HG02571 (cell line): ENCODE results near the gene DEDD2.

ENCODE experiments used
- ATAC-seq: cut with Tn5 transposase; IDR thresholded peaks from one replicate; pipeline ENCODE4 v1.9.1; 2021; ENCODE audit warnings: mild to moderate bottlenecking, moderate library complexity; ENCODE audit not compliant: unreplicated experiment

Gene DEDD2

DNA sequence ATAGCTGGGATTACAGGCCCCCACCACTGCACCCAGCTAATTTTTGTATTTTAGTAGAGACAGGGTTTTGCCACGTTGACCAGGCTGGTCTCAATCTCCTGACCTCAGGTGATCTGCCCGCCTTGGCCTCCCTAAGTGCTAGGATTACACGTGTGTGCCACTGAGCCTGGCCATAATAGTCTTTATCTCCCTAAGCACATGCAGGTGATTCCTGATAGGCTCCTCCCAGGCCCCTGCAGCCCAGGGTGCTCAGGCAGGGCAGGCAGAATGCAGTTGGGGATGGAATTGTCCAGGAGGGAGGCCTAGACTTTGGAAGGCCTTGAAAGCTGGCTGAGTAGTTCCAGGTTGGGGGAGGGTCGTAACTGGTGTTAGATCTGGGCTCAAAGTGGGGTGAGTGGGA is 11.2 kb upstream of the DEDD2 start:
- no peak for ATAC-seq

DNA sequence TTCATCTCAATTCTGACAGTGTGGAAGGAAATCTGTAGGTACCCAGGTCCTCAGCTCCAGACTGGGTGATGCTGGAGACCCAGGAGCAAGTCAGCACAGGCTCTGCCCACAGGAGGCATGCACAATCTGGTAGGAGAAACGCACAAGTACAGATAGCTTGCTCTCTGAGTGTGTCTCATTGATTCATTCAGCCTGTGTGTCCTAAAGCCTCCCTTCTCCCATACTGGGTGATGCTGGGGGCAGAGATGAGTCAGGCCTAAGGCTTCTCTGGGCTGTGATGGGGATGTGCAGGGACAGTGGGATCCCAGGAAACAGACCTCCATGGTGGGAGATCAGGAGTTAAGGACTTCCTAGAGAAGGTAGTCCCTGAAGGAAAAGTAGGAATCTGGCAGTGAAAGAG is 9.4 kb upstream of the DEDD2 start:
- no peak for ATAC-seq

DNA sequence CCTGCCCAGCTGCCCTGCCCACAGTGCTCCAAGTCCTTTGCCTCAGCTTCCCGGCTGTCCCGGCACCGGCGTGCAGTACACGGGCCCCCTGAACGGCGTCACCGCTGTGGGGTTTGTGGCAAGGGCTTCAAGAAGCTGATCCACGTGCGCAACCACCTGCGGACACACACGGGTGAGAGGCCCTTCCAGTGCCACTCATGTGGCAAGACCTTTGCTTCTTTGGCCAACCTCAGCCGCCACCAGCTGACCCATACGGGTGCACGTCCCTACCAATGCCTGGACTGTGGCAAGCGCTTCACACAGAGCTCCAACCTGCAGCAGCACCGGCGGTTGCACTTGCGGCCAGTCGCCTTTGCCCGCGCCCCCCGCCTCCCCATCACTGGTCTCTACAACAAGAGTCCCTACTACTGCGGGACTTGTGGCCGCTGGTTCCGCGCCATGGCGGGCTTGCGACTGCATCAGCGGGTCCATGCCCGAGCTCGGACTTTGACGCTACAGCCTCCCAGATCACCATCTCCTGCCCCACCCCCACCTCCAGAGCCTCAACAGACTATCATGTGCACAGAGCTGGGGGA is 8.3 kb upstream of the DEDD2 start:
- ATAC-seq = no peak

DNA sequence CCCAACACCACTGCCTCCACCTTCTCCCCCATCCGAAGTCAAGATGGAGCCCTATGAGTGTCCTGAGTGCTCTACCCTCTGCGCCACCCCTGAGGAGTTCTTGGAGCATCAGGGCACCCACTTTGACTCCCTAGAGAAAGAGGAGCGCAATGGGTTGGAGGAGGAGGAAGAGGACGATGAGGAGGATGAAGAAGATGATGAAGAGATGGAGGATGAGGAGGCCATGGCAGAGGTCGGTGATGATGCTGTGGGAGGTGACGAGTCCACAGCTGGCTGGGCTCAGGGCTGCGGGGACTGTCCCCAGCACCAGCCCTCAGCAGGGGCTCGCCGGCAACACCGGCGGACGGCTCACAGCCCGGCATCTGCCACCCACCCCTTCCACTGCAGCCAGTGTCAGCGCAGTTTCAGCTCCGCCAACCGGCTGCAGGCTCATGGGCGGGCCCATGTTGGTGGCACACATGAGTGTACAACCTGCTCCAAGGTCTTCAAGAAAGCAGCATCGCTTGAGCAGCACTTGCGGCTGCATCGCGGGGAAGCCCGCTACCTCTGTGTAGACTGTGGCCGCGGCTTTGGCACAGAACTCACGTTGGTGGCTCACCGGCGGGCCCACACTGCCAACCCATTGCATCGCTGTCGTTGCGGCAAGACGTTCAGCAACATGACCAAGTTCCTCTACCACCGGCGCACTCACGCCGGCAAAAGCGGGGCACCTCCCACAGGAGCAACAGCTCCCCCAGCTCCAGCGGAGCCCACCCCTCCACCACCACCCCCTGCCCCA is 7.7 kb upstream of the DEDD2 start:
- no peak for ATAC-seq

DNA sequence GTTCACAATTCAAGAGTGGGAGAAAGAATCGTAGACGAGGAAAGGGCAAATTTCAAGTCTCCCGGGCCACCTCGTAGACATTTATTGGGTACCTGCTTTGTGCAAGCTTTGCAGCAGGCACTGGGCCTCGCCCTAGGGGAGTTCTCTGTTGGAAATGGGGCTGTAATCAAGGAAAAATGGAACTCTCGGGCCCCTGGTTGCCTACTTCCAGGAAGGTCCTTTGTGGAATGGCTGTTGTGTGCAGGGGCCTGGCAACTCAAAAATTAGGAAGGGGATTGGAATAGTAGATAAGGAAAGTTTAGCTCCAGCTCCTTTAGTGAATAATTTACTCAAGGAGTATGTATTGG is 3.2 kb upstream of the DEDD2 start:
- ATAC-seq = no peak

DNA sequence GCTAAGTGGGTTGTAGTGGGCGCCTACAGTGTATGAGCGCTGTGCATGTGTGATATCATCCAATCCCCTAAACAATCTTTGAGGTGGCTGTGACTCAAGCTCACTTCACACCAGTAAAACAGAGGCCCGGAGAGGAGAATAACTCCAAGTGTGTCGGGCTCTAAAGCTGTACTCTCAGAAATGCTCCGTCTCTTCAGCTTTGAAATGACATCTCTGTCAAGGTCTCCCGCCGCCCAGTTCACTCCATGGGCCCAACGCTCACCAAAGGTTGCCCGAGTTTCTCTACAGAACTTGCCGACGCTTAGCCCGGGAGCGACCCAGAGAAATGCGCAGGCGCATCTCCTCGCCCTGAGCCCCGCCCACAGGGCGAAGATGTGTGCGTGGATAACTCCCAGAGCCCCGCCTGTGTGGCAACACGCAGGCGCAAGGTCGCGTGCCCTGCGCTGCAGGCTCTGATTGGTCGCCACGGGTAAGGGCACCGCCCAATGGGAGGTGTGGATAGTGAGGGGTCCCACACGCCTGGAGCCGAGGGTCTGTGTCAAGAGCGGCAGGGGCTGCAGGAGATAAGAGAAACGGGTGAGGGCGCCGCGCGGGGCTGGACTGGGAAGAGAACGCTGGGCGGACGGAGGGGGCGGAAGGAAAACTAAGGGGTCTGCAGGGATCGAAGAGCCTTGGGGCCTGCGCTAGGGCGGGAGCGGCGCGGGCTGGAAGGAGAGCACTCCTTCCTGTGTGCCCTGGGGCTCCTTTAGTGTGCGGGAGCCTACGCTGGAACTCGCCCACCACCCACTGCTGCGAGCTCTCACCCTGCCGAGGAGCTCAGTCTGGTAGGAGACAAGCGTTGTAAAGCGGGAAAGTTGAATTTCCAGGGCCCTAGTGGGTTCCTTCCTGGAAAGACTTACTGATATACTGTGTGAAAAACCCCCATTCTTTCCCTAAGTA is 2.6 kb upstream of the DEDD2 start, which contains the start of gene ZNF526:
ZNF526 (plus strand) TSS at position 501 of the 939 bp plus-strand sequence. CDS start 4,092 bp downstream, outside the sequence.
- peak; percentile 69 for ATAC-seq

DNA sequence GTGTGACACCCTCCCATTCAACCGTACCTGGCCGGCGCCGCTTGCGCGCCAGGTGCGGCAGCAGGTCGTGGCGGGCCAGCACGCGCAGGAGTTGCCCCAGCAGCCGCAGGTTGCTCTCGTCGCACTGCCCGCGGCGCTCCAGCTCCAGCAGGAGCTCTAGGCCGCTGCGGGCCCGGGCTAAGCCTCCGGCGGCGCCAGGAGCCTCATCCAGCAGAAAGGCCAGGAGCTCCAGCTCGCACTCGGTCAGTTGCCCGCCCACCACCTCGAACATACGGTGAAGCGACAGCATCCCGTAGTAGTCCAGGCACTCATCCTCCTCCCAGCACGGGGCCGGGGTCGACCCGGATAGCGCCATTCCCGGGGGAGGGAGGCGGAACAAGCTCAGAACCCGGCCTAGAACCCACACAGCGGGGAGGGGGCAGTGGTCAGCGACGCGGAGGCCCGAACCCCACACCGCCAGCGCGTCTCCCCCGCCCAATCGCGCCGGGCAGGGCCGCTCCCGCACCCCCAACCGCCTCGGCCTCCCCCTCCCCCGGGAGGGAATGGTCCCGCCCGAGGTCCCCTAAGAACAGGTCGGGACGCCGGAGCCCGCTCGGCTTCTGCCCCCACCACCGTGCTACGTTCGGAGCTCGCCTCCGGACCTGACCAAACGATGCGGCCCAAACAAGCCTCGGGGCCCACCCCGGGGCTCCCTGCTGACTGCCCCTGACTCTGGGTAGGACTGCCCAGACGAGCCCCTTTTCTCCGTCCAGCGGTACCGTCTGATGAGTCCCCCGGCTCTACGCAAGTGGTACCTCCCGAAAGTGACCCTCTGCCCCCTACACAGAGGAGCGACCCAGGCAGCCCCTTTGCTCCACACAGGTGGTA is 591 bp downstream of the DEDD2 start:
- peak; percentile 10 for ATAC-seq

DNA sequence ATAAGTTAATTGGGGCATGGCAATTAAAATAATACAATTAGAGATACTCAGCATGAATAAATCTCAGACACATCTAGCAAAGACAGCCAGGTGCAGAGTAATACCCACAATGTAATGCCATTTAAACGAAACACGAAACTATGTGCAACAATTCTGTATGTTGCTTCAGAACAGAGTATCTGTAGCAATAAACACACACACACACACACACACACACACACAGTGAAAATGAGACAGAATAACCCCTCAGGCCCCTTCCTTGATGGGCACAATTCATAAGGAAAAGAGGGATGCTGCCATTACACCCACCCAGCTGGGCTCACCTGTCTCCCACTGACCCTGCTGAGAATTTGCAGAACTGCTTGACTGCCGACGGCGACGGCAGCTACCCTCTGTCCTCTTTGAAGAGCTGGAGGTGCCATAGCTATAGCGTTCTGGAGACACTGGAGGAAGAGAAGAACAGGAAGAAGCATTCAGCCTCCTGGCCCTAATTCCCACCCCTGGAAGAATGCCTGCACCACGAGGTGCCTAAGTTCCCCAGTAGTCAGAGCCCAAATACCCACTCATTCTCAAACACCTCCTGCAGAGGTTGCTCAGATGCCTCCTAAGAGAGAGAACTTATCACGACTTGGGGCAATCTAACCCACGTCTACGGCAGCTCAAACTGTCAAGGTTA is 2.5 kb downstream of the DEDD2 start:
- no peak for ATAC-seq

DNA sequence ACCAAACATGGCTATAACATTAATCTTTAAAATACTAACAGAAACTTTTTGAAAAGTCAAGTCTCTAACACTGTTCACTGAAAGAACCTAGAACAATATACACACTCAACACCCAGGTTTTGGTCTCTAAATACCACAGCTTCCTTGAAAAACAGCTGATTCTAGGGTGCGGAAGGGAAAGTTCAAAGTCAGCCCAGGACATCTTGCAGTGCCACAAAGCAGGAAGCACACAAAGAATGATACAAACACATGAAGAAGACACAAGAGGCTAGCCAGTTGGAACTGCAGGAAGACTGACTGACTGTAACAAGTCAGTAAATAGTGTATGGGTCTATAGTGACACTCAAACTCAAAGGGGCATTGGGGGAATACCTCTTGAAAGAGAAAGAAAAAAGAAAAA is 4.6 kb downstream of the DEDD2 start:
- no peak for ATAC-seq

DNA sequence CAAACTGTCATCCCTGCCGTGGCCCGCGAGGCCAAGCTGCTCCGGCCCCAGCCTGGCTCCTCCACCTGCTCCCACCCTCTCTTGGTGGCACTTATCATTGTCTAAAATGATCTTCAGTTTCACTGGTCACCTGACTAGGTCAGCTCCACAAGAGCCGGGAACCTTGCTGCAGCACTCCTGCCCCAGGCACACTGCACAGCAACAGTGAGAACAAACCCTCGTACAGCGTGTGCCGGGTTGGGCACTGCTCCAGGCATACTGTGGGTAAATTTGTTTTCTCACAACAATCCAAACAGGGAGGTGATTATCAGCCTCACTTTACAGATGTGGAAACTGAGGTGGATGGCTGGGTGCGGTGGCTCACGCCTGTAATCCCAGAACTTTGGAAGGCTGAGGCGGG is 8.9 kb downstream of the DEDD2 start:
- no peak for ATAC-seq

DNA sequence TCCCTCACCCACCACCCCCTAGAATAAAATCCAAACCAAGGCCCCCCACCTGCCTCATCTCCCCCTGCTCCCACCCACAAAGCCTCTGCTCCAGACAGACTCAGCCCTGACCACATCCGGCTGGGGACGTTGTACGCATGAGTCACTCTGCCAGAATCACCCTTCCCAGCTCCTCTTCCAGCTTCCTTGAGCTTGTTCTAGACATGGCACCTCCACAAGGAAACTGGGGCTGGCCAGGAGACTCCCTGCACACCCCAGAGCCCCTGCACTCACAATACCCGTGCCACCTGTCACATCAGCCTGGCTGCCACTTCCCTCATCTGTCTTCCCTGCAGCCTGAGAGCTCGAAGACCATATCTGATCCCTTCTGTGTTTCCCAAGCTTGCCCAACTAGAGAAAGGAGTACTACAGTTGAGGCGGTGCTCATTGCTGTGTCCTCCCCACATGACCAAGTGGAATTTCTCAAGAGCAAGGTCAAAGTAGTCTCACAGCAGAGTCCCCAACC is 9.7 kb downstream of the DEDD2 start:
- ATAC-seq = no peak

DNA sequence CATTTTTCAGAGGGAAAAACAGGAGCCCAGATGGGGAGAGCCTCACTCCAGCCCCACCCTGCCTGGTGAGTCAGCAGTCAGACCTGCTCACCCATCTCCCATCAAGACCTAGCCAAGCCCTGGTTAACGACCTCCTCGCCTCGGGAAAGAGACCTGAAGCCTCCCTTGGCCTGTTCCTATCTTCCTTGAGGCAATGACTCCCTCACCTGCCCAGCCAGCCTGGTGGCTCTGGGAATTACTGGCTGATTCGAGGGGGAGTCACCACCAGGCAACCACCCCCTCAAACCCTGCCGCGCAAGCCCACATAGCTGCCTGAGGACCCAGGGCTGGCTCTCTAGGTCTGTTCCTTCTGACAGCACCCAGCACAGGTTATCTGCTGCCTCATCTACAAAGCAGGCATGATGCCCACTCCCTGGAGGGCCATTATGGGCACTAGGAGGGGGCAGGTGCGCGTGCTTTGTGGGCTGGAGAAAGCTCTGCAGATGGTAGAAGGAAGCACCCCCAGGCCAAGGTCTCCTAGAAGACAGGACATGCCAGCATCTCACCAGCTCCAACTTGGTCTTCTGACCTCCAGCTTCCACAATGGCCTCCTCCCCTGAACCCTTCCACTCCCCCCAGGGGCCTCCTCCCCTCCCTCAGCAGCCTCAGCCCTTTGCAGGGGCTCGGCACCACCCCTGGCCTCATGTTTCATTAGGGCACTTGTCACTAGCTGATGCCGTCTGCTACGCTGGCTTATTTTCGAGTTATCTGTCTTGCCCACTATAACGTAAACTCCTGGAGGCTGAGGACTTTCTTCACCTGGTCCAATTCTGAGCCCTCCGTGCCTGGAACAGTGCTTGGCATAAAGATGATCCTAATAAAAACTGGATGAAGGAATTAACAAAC is 10.4 kb downstream of the DEDD2 start:
- ATAC-seq = no peak

DNA sequence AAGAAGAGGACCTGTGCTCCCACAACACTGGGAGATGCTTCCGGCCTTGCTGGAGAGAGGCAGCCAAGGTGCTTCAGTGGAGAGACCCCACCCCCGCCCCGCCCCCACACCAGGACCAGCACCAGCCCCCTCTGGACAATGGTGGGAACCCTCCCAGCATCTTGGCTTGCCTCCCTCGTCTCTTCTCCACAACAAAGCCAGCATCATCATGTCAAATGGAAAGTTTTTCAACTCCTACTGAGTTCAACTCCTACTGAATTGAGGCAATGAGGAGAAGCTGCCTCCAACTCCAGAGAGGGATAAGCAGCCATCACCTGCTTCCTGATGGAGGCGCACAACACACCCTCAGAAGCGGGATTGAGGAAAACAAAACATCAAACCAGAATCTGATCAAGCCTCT is 12.8 kb downstream of the DEDD2 start:
- no peak for ATAC-seq

DNA sequence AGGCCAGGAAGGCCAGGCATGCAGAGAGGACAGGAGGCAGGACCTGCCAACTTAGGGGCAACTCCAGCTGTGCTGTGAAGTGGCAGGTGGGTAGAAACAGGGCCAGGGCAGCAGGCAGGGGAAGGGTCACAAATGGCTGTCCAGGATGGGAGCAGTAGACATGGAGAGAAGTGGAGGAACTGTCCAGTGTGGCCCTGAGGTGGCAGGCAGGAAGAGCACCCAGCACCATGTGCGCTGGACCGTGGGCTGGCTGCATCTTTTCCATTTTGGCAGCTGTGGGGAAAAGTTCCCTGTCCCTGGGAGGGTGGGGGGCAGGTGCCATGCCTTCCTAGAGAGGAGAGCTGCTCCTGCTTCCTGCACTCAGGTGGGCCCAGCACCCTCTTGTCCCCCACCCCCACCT is 13.8 kb downstream of the DEDD2 start:
- no peak for ATAC-seq

DNA sequence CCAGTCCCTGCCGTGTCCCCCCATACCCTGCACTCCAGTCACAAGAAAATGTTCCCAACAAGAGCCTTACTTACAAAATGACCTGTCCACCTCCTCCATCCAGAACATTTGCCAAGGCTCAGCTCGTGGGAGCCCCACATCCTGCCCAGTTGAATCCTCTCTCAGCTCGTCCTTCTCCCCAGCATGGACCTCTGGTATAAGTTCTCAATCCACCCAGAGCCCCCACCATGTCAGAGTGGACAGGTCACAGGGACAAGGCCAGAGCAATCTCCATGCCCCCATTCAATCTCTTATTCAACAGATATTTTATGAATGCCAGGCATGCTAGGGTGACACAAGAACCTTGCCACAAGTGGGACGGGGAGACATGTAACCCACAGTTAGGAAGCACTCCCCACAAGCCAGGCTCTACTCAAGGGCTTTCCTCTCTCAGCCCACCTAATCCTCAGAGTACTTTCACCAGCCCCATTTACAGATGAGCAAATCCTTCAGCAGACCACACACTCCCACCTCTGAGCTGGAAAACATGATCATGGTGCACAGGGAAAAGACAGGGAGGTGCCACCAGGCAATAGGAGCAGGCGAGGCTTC is 15.1 kb downstream of the DEDD2 start:
- ATAC-seq = no peak

DNA sequence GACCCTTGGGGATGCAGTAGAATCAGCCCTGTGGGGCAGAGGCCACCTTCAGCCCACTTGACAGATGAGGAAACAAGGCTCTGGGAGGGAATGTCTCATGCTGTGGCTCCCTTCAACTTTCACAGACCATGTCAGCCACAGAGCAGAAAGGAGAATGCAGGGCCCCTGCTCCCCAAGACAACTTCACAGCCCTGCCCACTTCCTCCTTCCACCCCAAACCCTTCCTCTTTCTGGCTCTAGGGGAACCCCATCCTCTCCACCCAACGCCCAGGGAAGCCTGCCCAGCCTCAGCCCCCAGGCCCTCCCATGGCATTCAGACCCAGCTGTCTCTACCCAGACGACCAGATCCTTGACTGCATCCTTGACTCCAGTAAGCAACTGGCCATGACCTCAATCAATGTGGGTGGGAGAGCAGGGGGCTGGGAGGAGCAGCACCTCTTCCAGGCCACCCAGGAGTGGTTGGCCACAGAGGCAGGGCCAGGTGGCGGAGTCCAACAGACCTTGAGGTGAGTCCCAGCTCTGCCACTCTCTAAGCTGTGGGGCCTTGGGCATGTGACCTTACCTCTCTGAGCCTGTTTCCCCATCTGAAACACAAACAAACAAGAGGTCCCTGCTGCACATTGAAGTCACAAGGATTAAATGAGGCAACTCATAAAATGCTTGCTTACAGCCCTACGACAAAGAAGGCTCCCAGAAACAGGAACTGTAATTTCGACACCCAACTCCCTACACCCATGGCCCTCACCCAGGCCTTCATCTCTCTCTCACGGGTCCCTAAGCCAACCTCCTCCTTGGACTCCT is 15.8 kb downstream of the DEDD2 start:
- no peak for ATAC-seq

DNA sequence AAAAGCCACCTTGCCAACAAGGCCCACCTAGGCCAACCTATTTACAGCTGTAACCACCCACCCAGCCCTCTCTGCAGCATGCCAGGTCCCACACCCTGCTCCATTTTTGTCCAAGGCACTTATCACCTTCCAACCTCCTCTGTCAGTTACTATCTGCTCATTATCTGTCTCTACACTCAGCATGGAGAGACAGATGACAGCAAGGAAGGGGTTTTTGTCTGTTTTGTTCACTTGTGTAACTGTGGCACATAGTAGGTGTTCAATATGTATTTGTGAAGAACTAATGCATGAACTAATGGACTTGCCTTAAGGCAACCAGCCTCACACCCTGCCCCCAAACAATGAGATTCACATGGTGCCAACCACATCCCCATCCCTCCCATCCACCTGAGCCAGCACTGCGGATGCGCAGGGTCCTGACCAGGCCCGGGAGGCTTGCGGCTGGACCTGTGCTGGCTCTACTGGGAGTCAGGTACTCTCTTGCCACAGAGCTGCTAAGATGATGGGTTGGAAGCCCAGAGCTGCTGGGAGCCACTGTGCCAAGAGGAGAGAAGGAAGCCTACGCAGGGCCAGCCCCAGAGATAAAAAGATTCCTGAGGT is 17.3 kb downstream of the DEDD2 start:
- no peak for ATAC-seq
